GM12878 (cell line): Measurements from ENCODE around the gene MDK. TPM values are rescaled to one million over a fixed set of nuclear protein-coding genes. Genes with fewer than 3 reads are reported as not detected.

Experiments used
- ATAC-seq: fragments of 200-7000 bp; cut with Tn5 transposase; 3 replicates; pipeline ENCODE4 v1.9.1; 2020; ENCODE audit warnings: mild to moderate bottlenecking, moderate library complexity
- BruUV-seq: library from RNA; stranded (reverse); fragments of 400-500 nt; replicated peaks from 2 replicates; lab custom pipeline; 2021; lab: Mats Ljungman, UMichigan
- CTCF ChIA-PET: fragments of 300-600 bp; sonication (Branson Sonifier 250); formaldehyde crosslinking; extraction: SDS; loops from one replicate; lab custom pipeline; 2021; ENCODE audit warnings: inconsistent platforms; lab: Yijun Ruan, JAX
- POLR2A ChIA-PET: fragments of 350-600 bp; formaldehyde crosslinking; extraction: SDS; loops from one replicate; lab custom pipeline; 2021; ENCODE audit warnings: inconsistent platforms; lab: Charles Lee
- RAD21 ChIA-PET: fragments of 300-600 bp; sonication (Branson Sonifier 250); formaldehyde crosslinking; loops from one replicate; lab custom pipeline; 2023; ENCODE audit warnings: antibody characterized with exemption; ENCODE audit not compliant: unreplicated experiment; lab: Charles Lee
- SMC1A ChIA-PET: fragments of 300-600 bp; sonication (Branson Sonifier 250); formaldehyde crosslinking; loops from one replicate; lab custom pipeline; 2023; ENCODE audit not compliant: unreplicated experiment, uncharacterized antibody; lab: Charles Lee
- DNase-seq: peaks from one replicate; pipeline ENCODE4 v3.0.0-alpha.2; 2011; ENCODE audit warnings: low read depth, low spot score
- FAIRE-seq: peaks from 3 replicates; lab custom pipeline; 2011; peaks lifted over from hg19 to GRCh38; lab: Jason Lieb, UNC
- H2AFZ ChIP-seq: 2 replicates; pipeline ENCODE4 v1.6.0; 2011; ENCODE audit warnings: low read depth, low read length, control low read depth; ENCODE audit not compliant: control insufficient read depth
- H3K27ac ChIP-seq: 2 replicates; pipeline ENCODE4 v1.5.1; 2011; ENCODE audit warnings: control low read depth; ENCODE audit not compliant: control insufficient read depth, insufficient read depth
- H3K27me3 ChIP-seq, 2 experiments: replicated peaks in 1 of 2; 2 replicates each; pipeline versions ENCODE4 v1.6.0 to v1.6.1; 2011; ENCODE audit warnings: low read length in 1 of 2; ENCODE audit not compliant: control insufficient read depth in 2 of 2, insufficient read depth in 2 of 2
- H3K36me3 ChIP-seq, 2 experiments: 2 replicates each; pipeline ENCODE4 v1.5.1; 2011; ENCODE audit warnings: low read length in 1 of 2; ENCODE audit not compliant: control insufficient read depth in 2 of 2, insufficient read depth in 2 of 2
- H3K4me1 ChIP-seq: 2 replicates; pipeline ENCODE4 v1.6.1; 2011; ENCODE audit warnings: mild to moderate bottlenecking, low read length, moderate library complexity, mixed read lengths; ENCODE audit not compliant: control insufficient read depth, insufficient read depth
- H3K4me2 ChIP-seq: 2 replicates; pipeline ENCODE4 v1.6.0; 2011; ENCODE audit warnings: control low read depth; ENCODE audit not compliant: control insufficient read depth, insufficient read depth
- H3K4me3 ChIP-seq: fragments of 200-600 bp; sonication (generic); 2 replicates; pipeline ENCODE4 v1.5.1; 2016
- H3K79me2 ChIP-seq: 2 replicates; pipeline ENCODE4 v1.6.0; 2011; ENCODE audit warnings: low read length; ENCODE audit not compliant: control insufficient read depth, insufficient read depth
- H3K9ac ChIP-seq: 2 replicates; pipeline ENCODE4 v1.8.0; 2011; ENCODE audit warnings: low read length, control low read depth, mixed read lengths; ENCODE audit not compliant: control insufficient read depth, insufficient read depth
- H3K9me3 ChIP-seq: replicated peaks from 3 replicates; pipeline ENCODE4 v1.5.1; 2011; ENCODE audit warnings: mild to moderate bottlenecking, low read length; ENCODE audit not compliant: control insufficient read depth, insufficient read depth
- H4K20me1 ChIP-seq: 2 replicates; pipeline ENCODE4 v1.6.0; 2011; ENCODE audit not compliant: control insufficient read depth, insufficient read depth
- BHLHE40 ChIP-seq, 2 experiments: fragments of 450-650 bp in 1 of 2; IDR thresholded peaks; 2 replicates each; pipeline ENCODE4 v1.6.1; 2011 to 2017; ENCODE audit warnings: low read depth in 2 of 2, borderline replicate concordance in 1 of 2, improper control_type of control experiment in 1 of 2, low read length in 1 of 2, mild to moderate bottlenecking in 1 of 2
- GATAD2B ChIP-seq: fragments of 450-650 bp; conservative IDR thresholded peaks from 2 replicates; pipeline ENCODE4 v1.6.1; 2017; ENCODE audit warnings: low read depth, mild to moderate bottlenecking, moderate library complexity
- HDAC2 ChIP-seq: fragments of 200-600 bp; sonication (generic); IDR thresholded peaks from 2 replicates; pipeline ENCODE4 v1.6.1; 2017
- KAT2A ChIP-seq: conservative IDR thresholded peaks from 2 replicates; pipeline ENCODE4 v1.6.1; 2011; ENCODE audit warnings: low read depth, low read length; ENCODE audit not compliant: control insufficient read depth
- NFIC ChIP-seq: IDR thresholded peaks from 2 replicates; pipeline ENCODE4 v1.6.1; 2012; ENCODE audit warnings: low read depth, mild to moderate bottlenecking, inconsistent platforms, low read length, moderate library complexity
- RAD51 ChIP-seq: fragments of 450-650 bp; IDR thresholded peaks from 2 replicates; pipeline ENCODE4 v1.6.1; 2016; ENCODE audit warnings: moderate library complexity, mild to moderate bottlenecking, inconsistent platforms
- RBBP5 ChIP-seq: fragments of 200-600 bp; sonication (generic); conservative IDR thresholded peaks from 2 replicates; pipeline ENCODE4 v1.6.1; 2016
- RELA ChIP-seq: fragments of 450-650 bp; IDR thresholded peaks from 2 replicates; pipeline ENCODE4 v1.8.0; 2014; ENCODE audit warnings: borderline replicate concordance; ENCODE audit not compliant: partially characterized antibody
- TBL1XR1 ChIP-seq: IDR thresholded peaks from 2 replicates; pipeline ENCODE4 v1.6.1; 2012; ENCODE audit warnings: low read depth, low read length, improper control_type of control experiment
- ZNF384 ChIP-seq: IDR thresholded peaks from 2 replicates; pipeline ENCODE4 v1.6.1; 2012; ENCODE audit warnings: low read depth, mild to moderate bottlenecking, low read length, improper control_type of control experiment, borderline replicate concordance
- WGBS: methylation state at CpG from one replicate; pipeline ENCODE4 v1.1.6; 2016; ENCODE audit warnings: low lambda C conversion rate; ENCODE audit not compliant: insufficient replicate concordance, insufficient coverage; ENCODE audit errors: missing lambda C conversion rate; 5-methylcytosine and 5-hydroxymethylcytosine counted together
- in situ Hi-C: fragments of 300-500 bp; cut with MboI; formaldehyde crosslinking; loops from 9 replicates; pipeline ENCODE4 v1.14.3; 2018; ENCODE audit warnings: mixed read lengths
- intact Hi-C: fragments of 100-400 bp; cut with micrococcal nuclease; formaldehyde crosslinking; loops from one replicate; pipeline ENCODE4 v1.14.2; 2022; ENCODE audit not compliant: unreplicated experiment
- polyA plus RNA-seq, 11 experiments: library from polyadenylated mRNA; depleted of rRNA in 4 of 11; unstranded in 6 of 11; stranded (reverse) in 5 of 11; fragments of >200 nt; fragmentation: Nextera tagmentation in 4 of 11; fragmentation: Illumina TruSeq in 1 of 11; extraction: Ambion mirVana in 4 of 11; extraction: Trizol in 1 of 11; gene quantifications; 1 replicate in 1 of 11; 2 replicates in 10 of 11; pipeline versions ENCODE4 v1.2.1 to v1.2.3, GENCODE V29; 2011 to 2016; ENCODE audit warnings: inconsistent platforms in 2 of 11, missing spikeins in 2 of 11, low read depth in 1 of 11
- total RNA-seq, 4 experiments: library from RNA; depleted of rRNA in 3 of 4; stranded (reverse); fragments of >200 nt in 3 of 4; fragmentation: Illumina TruSeq in 1 of 4; extraction: Trizol in 1 of 4; gene quantifications; 2 replicates each; pipeline versions ENCODE4 v1.2.1 to v1.2.3, GENCODE V29; 2013 to 2021
- TF ChIP-seq, protein P1 (sequence below): IDR thresholded peaks from 2 replicates; pipeline ENCODE4 v1.6.1; 2011; ENCODE audit warnings: mild to moderate bottlenecking, low read depth, low read length, moderate library complexity; ENCODE audit not compliant: insufficient replicate concordance
- TF ChIP-seq, protein P2 (sequence below): fragments of 450-650 bp; IDR thresholded peaks from 2 replicates; pipeline ENCODE4 v1.6.1; 2017; ENCODE audit warnings: antibody characterized with exemption, mild to moderate bottlenecking, moderate library complexity
- TF ChIP-seq, protein P3 (sequence below): fragments of 150-350 bp; IDR thresholded peaks from 2 replicates; pipeline ENCODE4 v1.6.1; 2016; ENCODE audit warnings: low read depth, low read length

The MDK gene
- total and polyA plus RNA-seq, 10 of the 15 experiments (the other 5 are each of a cell fraction or from before 2014, with no cell fraction given) = 0.77 to 17.8 (median 9.9) TPM

DNA sequence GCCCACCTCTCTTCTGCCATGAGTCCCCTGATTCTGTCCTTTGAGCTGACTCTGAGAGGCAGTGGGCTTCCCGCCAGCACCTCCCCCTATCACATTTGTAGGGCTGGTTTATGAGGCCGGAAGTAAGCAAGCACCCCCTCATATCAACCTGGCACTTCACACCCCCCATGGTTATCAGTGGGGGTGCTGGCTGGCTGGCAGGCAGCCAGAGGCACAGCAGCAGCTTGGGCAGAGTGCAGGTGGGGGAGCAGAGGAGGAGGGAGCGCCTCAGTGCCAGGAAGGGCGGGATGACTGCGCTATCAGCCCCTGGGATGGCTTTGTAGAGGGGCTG is 33.0 kb downstream of the MDK start:
- no peaks in the 10 kb centered on the region for H3K9me3 ChIP-seq
- peaks cover 12 to 23% of the 10 kb centered on the region in 2 experiments for H3K36me3 ChIP-seq
- no peak overlapping the region for H2AFZ ChIP-seq
- H3K4me1 ChIP-seq = no peaks in the 10 kb centered on the region
- WGBS = 96% methylated on average over 5 of the region's 5 CpGs
- H4K20me1 ChIP-seq = no peaks in the 10 kb centered on the region
- RAD21 ChIA-PET = no interaction called here
- no peak overlapping the region for H3K27ac ChIP-seq
- H3K79me2 ChIP-seq = no peaks in the 10 kb centered on the region
- BruUV-seq = no TSS peak
- no peaks in the 10 kb centered on the region for H3K27me3 ChIP-seq
- H3K4me3 ChIP-seq = no peak overlapping the region
- in situ Hi-C loops (no loop called here), intact Hi-C loops (no loop called here)
- H3K4me2 ChIP-seq = no peak overlapping the region
- SMC1A ChIA-PET = interaction anchor here (0.8 kb wide), 1 partner anchor 108 kb away, joined by 4 read pairs; no protein-coding TSS in a partner anchor
- FAIRE-seq (no peak), ATAC-seq (no peak), DNase-seq (no peak)
- H3K9ac ChIP-seq = no peak overlapping the region
- POLR2A ChIA-PET = no interaction called here
- CTCF ChIA-PET = interaction anchor here (1.1 kb wide), 1 partner anchor 22 kb away, joined by 4 read pairs; no protein-coding TSS in a partner anchor
- TF ChIP-seq NFIC (no peak), TBL1XR1 (no peak), RBBP5 (no peak), GATAD2B (no peak), HDAC2 (no peak), BHLHE40 (IDR thresholded peaks at IDR 0.05; ENCODE audit: borderline replicate concordance in 1 of 2, low read depth in 2 of 2, low read length in 1 of 2) (no peak), KAT2A (no peak), RAD51 (no peak), RELA (no peak), ZNF384 (no peak)
- TF ChIP-seq, protein P1, sequence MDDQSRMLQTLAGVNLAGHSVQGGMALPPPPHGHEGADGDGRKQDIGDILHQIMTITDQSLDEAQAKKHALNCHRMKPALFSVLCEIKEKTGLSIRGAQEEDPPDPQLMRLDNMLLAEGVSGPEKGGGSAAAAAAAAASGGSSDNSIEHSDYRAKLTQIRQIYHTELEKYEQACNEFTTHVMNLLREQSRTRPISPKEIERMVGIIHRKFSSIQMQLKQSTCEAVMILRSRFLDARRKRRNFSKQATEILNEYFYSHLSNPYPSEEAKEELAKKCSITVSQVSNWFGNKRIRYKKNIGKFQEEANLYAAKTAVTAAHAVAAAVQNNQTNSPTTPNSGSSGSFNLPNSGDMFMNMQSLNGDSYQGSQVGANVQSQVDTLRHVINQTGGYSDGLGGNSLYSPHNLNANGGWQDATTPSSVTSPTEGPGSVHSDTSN = no peak
- TF ChIP-seq, protein P2, sequence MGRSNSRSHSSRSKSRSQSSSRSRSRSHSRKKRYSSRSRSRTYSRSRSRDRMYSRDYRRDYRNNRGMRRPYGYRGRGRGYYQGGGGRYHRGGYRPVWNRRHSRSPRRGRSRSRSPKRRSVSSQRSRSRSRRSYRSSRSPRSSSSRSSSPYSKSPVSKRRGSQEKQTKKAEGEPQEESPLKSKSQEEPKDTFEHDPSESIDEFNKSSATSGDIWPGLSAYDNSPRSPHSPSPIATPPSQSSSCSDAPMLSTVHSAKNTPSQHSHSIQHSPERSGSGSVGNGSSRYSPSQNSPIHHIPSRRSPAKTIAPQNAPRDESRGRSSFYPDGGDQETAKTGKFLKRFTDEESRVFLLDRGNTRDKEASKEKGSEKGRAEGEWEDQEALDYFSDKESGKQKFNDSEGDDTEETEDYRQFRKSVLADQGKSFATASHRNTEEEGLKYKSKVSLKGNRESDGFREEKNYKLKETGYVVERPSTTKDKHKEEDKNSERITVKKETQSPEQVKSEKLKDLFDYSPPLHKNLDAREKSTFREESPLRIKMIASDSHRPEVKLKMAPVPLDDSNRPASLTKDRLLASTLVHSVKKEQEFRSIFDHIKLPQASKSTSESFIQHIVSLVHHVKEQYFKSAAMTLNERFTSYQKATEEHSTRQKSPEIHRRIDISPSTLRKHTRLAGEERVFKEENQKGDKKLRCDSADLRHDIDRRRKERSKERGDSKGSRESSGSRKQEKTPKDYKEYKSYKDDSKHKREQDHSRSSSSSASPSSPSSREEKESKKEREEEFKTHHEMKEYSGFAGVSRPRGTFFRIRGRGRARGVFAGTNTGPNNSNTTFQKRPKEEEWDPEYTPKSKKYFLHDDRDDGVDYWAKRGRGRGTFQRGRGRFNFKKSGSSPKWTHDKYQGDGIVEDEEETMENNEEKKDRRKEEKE = no peak
- TF ChIP-seq, protein P3, sequence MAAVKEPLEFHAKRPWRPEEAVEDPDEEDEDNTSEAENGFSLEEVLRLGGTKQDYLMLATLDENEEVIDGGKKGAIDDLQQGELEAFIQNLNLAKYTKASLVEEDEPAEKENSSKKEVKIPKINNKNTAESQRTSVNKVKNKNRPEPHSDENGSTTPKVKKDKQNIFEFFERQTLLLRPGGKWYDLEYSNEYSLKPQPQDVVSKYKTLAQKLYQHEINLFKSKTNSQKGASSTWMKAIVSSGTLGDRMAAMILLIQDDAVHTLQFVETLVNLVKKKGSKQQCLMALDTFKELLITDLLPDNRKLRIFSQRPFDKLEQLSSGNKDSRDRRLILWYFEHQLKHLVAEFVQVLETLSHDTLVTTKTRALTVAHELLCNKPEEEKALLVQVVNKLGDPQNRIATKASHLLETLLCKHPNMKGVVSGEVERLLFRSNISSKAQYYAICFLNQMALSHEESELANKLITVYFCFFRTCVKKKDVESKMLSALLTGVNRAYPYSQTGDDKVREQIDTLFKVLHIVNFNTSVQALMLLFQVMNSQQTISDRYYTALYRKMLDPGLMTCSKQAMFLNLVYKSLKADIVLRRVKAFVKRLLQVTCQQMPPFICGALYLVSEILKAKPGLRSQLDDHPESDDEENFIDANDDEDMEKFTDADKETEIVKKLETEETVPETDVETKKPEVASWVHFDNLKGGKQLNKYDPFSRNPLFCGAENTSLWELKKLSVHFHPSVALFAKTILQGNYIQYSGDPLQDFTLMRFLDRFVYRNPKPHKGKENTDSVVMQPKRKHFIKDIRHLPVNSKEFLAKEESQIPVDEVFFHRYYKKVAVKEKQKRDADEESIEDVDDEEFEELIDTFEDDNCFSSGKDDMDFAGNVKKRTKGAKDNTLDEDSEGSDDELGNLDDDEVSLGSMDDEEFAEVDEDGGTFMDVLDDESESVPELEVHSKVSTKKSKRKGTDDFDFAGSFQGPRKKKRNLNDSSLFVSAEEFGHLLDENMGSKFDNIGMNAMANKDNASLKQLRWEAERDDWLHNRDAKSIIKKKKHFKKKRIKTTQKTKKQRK = no peak
